H1 (cell line): ENCODE measurements around the gene MDK.

Source experiments
- CBX5 ChIP-seq: fragments of 300-800, 300-1000 bp; sonication (generic); IDR thresholded peaks from 2 replicates; pipeline ENCODE4 v1.7.1; 2016; ENCODE audit warnings: antibody characterized with exemption, low read length, low read depth
- EZH2 ChIP-seq: fragments of 200-600 bp; sonication (generic); IDR thresholded peaks from 2 replicates; pipeline ENCODE4 v1.7.1; 2012; ENCODE audit warnings: low read depth, mild to moderate bottlenecking, moderate library complexity, low read length, inconsistent platforms; ENCODE audit not compliant: severe bottlenecking
- JUND ChIP-seq: IDR thresholded peaks from 2 replicates; pipeline ENCODE4 v1.6.1; 2011; ENCODE audit warnings: mild to moderate bottlenecking, improper control_type of control experiment, low read length
- NRF1 ChIP-seq: IDR thresholded peaks from 2 replicates; pipeline ENCODE4 v1.6.1; 2011; ENCODE audit warnings: mild to moderate bottlenecking, low read depth, low read length, improper control_type of control experiment
- POLR2A ChIP-seq, 2 experiments: IDR thresholded peaks; 1 replicate in 1 of 2; 2 replicates in 1 of 2; pipeline ENCODE4 v1.6.1; 2011; ENCODE audit warnings: low read depth in 2 of 2, low read length in 2 of 2, mild to moderate bottlenecking in 2 of 2; ENCODE audit errors: control extremely low read depth in 1 of 2
- POLR2AphosphoS5 ChIP-seq: IDR thresholded peaks from 2 replicates; pipeline ENCODE4 v1.6.1; 2011; ENCODE audit warnings: low read depth, low read length
- RAD21 ChIP-seq, 2 experiments: IDR thresholded peaks in 1 of 2; conservative IDR thresholded peaks in 1 of 2; 2 replicates each; pipeline ENCODE4 v1.6.1; 2011; ENCODE audit warnings: low read depth in 2 of 2, low read length in 2 of 2, improper control_type of control experiment in 1 of 2, inconsistent platforms in 1 of 2, mild to moderate bottlenecking in 1 of 2, moderate library complexity in 1 of 2
- SIN3A ChIP-seq, 2 experiments: IDR thresholded peaks in 1 of 2; conservative IDR thresholded peaks in 1 of 2; 2 replicates each; pipeline ENCODE4 v1.6.1; 2011 to 2012; ENCODE audit warnings: low read length in 2 of 2, improper control_type of control experiment in 1 of 2, low read depth in 1 of 2, mild to moderate bottlenecking in 1 of 2
- SIRT6 ChIP-seq: IDR thresholded peaks from one replicate; pipeline ENCODE4 v1.7.1; 2012; ENCODE audit warnings: low read length, inconsistent platforms
- SP1 ChIP-seq: IDR thresholded peaks from 2 replicates; pipeline ENCODE4 v1.6.1; 2011; ENCODE audit warnings: low read depth, low read length
- TF ChIP-seq, protein P1 (sequence below), 3 experiments: IDR thresholded peaks; 1 replicate in 2 of 3; 2 replicates in 1 of 3; pipeline versions ENCODE4 v1.5.1 to v1.6.1; 2011; ENCODE audit warnings: low read length in 3 of 3, mild to moderate bottlenecking in 3 of 3, inconsistent platforms in 2 of 3, low read depth in 1 of 3, moderate library complexity in 1 of 3; ENCODE audit not compliant: insufficient read depth in 1 of 3; ENCODE audit errors: control extremely low read depth in 1 of 3
- TF ChIP-seq, protein P2 (sequence below): IDR thresholded peaks from 2 replicates; pipeline ENCODE4 v1.6.1; 2012; ENCODE audit warnings: low read length, inconsistent platforms

DNA sequence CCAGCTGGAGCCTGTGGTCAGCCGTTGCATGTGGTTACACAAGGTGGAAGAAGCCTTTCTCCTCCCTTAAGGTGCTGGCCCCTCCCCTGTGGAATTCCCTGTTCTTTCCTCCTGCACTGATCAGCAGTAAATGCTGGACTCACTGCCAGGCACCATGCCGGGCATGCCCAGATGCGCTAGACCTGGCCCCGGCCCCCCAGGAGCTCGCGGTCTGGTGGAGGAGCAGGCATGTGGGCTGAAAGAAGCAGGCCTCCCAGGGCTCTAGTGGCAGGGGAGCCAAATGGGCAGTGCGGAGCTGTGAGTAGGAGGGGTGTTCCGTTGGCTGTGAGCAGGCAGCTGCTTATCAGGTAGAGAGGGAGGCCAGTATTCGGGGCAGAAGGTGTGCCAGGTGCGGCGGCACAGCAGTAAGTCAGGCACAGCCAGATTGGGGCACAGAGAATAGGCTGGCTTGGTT lies 24.0 kb upstream of the MDK start:
- TF ChIP-seq POLR2AphosphoS5 (no peak), POLR2A (IDR thresholded peaks at IDR 0.05; ENCODE audit: control extremely low read depth in 1 of 2, low read depth in 2 of 2, low read length in 2 of 2) (no peak), JUND (no peak), EZH2 (no peak), NRF1 (no peak), SIRT6 (no peak), RAD21 (IDR thresholded peaks at IDR 0.05 in 1 of 2, conservative IDR thresholded peaks at IDR 0.05 in 1 of 2; ENCODE audit: low read depth in 2 of 2, low read length in 2 of 2) (no peak), SIN3A (conservative IDR thresholded peaks at IDR 0.05 in 1 of 2, IDR thresholded peaks at IDR 0.05 in 1 of 2; ENCODE audit: low read depth in 1 of 2, low read length in 2 of 2) (no peak), SP1 (no peak), CBX5 (no peak)
- TF ChIP-seq, protein P1, sequence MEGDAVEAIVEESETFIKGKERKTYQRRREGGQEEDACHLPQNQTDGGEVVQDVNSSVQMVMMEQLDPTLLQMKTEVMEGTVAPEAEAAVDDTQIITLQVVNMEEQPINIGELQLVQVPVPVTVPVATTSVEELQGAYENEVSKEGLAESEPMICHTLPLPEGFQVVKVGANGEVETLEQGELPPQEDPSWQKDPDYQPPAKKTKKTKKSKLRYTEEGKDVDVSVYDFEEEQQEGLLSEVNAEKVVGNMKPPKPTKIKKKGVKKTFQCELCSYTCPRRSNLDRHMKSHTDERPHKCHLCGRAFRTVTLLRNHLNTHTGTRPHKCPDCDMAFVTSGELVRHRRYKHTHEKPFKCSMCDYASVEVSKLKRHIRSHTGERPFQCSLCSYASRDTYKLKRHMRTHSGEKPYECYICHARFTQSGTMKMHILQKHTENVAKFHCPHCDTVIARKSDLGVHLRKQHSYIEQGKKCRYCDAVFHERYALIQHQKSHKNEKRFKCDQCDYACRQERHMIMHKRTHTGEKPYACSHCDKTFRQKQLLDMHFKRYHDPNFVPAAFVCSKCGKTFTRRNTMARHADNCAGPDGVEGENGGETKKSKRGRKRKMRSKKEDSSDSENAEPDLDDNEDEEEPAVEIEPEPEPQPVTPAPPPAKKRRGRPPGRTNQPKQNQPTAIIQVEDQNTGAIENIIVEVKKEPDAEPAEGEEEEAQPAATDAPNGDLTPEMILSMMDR (IDR thresholded peaks at IDR 0.05; ENCODE audit: control extremely low read depth in 1 of 3, insufficient read depth in 1 of 3, low read depth in 1 of 3, low read length in 3 of 3): no peak
- TF ChIP-seq, protein P2, sequence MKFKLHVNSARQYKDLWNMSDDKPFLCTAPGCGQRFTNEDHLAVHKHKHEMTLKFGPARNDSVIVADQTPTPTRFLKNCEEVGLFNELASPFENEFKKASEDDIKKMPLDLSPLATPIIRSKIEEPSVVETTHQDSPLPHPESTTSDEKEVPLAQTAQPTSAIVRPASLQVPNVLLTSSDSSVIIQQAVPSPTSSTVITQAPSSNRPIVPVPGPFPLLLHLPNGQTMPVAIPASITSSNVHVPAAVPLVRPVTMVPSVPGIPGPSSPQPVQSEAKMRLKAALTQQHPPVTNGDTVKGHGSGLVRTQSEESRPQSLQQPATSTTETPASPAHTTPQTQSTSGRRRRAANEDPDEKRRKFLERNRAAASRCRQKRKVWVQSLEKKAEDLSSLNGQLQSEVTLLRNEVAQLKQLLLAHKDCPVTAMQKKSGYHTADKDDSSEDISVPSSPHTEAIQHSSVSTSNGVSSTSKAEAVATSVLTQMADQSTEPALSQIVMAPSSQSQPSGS: no peak
